NCI-H510A treated with DMSO at 0.1 percent for 48 hours (cell line): ENCODE results near the gene GUCA1A.
"Not testable (repeated sequence)": the region's sequence is repeated elsewhere in the genome, so short reads cannot be mapped to it uniquely, and the experiment has no call there.

ENCODE experiments used
- DNase-seq: peaks from one replicate; lab custom pipeline; 2025; lab: John Stamatoyannopoulos, UW

The GUCA1A gene

GRCh38 chr6:42147138-42147562 lies 26.0 kb upstream of the GUCA1A start:
- DNase-seq = no peak

DNA sequence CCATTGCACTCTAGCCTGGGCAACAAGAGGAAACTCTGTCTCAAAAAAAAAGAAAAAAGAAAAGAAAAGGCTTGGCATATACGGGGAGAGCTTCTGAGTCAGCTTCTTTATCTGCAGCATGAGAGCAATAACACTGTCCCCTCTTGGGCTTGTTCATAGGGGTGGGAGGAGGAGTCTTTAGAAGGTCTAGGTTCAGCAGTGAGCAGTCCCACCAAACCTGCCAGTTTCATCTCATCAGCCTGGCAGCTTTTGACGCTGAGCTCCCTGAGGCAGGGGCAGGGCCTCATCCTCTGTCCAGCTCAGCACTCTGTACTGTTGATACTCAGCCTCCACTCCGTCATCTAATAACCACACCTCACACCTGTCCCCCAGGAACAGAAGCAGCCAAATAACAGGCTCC lies 25.1 kb upstream of the GUCA1A start:
- DNase-seq = no peak

DNA sequence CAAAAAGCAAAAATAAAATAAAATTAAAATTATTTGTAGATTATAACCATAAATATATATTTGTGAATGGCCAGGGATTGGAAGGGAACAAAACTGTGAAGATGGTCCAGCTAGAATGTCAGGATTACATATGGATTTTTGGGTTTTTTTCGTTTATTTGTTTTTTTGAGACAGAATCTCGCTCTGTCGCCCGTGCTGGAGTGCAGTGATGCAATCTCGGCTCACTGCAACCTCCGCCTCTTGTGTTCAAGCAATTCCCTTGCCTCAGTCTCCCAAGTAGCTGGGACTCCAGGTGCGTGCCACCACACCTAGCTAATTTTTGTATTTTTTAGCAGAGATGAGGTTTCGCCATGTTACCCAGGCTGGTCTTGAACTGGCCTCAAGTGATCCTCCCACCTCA lies 22.9 kb upstream of the GUCA1A start:
- no peak for DNase-seq

DNA sequence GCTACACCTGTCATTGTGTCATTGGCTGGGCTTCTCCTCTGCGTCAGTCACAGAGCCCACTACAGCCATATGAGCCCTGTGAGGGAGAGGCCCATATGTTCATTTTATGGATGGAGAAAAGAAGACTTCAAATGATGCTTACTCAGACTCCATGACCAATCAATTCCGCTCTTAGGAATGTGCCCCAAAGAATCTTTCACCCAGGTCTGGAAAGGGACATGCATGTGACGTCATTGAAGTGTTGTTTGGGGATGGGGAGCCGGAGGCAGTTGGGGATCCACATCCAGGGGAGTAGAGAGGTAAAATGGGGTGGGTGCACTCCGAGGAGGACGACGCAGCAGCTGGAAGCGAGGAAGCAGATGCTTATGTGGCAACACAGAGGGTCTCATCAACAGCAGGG lies 21.1 kb upstream of the GUCA1A start:
- no peak for DNase-seq

DNA sequence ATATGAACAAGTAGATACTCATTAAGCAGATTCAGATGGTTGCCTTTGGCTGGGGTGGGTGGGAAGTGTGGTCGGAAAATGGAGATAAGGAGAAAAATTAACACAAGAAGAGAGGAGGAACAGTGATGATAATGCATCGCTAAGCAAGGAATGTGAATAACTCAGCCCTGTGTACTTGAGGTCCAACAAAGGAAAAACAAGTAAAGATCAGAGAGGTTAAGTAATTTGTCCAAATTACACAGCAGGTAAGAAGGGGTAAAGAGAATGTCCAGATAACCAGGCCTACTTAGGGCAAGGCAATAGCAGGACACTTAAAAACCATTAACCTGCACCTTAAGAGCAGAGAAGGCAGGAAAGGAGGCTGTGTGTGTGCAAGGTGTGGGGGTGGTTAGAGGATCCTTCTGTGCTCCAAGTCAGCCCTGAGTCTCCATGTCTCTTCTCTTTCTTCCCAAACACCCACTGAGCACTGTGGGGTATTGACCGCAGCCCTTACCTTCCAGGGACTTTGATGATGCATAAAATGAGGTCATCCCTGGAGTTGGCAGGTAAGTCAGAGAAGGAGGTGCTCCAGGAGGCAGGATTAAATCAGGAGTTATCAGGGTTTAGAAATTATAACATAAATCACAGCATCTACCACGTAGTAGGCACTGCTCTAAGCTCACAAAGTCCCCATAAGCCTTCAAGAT lies 20.5 kb upstream of the GUCA1A start:
- not testable (repeated sequence) for DNase-seq

DNA sequence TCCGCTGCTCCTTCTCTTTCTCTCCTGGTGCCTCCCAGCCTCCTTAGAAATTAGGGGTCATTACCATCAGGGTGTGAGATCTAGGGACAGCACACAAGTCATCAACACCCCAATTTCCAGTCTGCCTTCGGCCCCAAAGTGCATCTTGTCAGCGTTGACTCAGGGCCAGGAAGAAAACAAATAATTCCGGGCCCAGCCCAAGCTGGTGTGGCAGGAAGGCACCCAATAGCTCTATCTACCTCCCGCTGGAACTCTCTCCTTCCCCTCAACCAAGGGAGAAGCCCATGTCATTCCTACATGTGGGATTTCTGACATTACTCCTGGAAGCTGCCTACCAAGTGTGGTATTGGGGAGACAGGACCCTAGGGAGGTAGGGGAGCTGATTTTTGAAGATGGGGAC lies 19.2 kb upstream of the GUCA1A start:
- DNase-seq = no peak

- DNase-seq = no peak
Measured at GRCh38 chr6:42154461-42155209, 18.5 kb upstream of the GUCA1A start.

DNA sequence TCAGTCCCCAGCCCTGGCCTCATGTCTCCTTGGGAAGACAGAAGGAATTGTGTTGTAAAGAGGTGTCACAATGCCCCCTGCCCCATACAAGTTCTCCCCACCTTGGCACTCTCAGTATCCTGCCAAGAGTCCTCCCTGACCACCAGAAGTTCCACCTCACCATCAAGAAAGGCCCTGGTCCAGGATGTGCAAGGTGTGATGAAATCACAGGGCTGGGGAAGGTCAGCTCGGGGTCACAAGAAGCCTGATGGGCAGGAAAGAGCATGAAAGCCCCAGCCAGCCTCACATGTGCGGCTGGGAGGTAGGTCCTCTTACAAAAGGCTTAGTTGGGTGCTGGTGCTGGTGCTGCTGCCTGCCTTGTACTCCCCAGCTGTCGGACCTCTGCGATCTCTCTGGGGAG lies 17.9 kb upstream of the GUCA1A start:
- no peak for DNase-seq

- no peak for DNase-seq
Measured at GRCh38 chr6:42156638-42157037, 16.5 kb upstream of the GUCA1A start.

DNA sequence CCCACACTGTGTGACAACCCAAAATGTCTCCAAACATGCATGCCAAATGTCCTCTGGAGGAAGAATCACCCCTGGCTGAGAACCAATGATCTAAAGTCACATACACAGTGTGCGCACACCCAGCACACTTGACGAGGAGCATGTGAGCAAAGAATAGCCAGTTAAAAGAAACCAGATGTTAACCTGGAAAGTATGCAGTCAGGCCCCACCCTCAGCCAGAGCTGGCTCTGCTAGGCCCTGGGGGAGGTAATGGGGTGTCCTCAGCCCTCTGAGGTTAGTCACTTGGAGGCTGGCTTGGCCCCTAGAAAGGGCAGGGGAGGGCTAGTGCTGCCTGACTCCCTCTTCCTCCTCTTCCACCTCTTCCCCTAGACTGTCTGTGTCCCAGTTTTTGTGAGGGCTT lies 15.2 kb upstream of the GUCA1A start:
- DNase-seq = no peak

GRCh38 chr6:42158631-42159030 lies 14.5 kb upstream of the GUCA1A start:
- DNase-seq = no peak

- no peak for DNase-seq
Measured at GRCh38 chr6:42159431-42160024, 13.6 kb upstream of the GUCA1A start.

DNA sequence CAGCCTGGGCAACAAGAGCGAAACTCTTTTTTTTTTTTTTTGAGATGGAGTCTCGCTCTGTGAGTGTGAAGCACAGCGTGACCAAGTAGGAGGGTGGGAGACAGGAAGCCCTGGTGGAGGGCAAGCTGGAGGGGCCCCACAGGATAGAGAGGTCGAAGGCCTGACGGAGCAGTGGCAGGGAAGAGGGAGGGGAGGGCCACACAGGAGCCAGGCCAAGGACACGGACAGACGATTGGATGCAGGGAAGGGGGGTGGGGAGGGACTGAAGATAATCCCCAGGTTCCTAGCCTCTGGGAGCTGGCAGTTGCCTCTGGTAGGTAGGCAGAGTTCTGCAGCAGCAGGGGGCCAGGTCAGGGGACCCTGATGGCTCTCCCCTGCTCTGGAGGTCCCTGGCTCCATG lies 10.8 kb upstream of the GUCA1A start:
- no peak for DNase-seq

DNA sequence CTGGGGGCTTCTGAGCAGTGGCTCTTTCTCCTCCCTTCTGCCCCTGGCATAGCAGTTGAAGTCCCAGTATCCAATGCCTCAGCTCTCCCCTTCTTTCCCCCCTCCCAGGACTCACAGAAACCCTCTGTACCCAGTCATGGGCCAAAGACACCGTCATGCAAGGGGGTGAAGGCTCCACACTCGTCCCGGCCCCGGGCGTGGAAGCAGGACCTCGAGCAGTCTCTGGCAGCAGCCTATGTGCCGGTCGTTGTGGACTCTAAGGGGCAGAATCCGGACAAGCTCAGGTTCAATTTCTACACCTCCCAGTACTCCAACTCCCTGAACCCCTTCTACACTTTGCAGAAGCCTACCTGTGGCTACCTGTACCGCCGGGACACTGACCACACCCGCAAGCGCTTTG lies 10.4 kb upstream of the GUCA1A start:
- no peak for DNase-seq

- DNase-seq = no peak
Measured at GRCh38 chr6:42163981-42164380, 9.2 kb upstream of the GUCA1A start.

- DNase-seq = no peak
Measured at GRCh38 chr6:42165016-42165415, 8.1 kb upstream of the GUCA1A start.

DNA sequence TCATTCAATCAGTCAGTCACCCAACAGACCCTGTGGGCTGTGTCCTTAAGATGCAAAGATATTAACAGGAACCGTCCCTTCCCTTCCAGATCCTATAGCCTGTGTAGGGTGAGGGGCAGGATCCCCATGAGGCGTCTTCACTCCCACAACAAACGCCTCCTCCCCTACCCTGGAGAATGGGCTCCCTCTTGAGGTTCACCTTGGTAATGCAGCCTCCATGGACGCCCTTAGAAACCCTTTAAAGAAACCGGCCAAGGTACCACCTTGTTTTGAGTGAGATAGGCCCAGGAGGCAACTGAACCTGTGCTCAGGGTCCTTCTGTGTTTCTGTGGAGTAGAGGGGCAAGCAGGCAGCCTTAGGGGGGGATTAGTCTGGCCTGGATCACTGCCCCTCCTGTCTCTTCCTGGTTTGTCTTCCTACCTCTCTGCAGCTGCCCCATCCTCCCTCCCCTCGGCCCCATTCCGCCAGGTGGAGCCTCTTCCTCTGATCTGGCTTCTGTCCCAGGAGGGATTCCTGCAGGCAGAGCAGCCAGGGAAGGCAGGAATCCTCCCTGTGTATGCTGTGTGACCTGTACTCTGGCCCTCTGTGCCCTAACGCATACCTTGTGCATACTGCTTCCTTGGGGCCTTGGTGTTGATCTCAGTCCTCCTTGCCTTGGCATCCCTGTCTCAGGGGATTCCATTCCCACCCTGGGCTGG lies 6.6 kb upstream of the GUCA1A start:
- peak; percentile 95 for DNase-seq

- no peak for DNase-seq
Measured at GRCh38 chr6:42168650-42169049, 4.5 kb upstream of the GUCA1A start.

DNA sequence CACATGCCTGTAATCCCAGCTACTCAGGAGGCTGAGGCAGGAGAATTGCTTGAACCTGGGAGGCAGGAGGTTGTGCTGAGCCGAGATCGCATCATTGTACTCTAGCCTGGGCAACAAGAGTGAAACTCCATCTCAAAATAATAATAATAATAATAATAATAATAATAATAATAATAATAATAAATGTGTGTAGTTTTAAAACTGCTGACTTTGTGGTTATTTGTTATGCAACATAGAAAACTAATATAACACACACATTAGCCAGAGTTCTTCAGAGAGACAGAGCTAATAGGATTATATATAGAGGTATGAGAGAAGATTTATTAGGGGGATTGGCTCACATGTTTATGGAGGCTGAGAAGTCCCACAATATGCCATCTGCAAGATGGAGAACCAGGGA lies 3.4 kb upstream of the GUCA1A start:
- DNase-seq = not testable (repeated sequence)

- DNase-seq = no peak
Measured at GRCh38 chr6:42171813-42172581, 1.2 kb upstream of the GUCA1A start.

GRCh38 chr6:42175860-42176259 lies 2.7 kb downstream of the GUCA1A start:
- no peak for DNase-seq

GRCh38 chr6:42176981-42177380 lies 3.8 kb downstream of the GUCA1A start:
- no peak for DNase-seq
